Neural cell (in vitro differentiated cells): Measurements from ENCODE around the gene TXNDC17. TPM values are rescaled to one million over a fixed set of nuclear protein-coding genes. Genes with fewer than 3 reads are reported as not detected.

ENCODE experiments used
- H2AFZ ChIP-seq: fragments of 200-600, 300-800 bp; sonication (generic), shearing (Covaris generic); 2 replicates; pipeline ENCODE4 v1.6.0; 2014; ENCODE audit warnings: low read depth, mild to moderate bottlenecking, antibody characterized with exemption, low read length, moderate library complexity
- H3F3A ChIP-seq: fragments of 200-600 bp; shearing (Covaris generic); 2 replicates; pipeline ENCODE4 v1.6.1; 2016; ENCODE audit warnings: mild to moderate bottlenecking, moderate library complexity, mixed read lengths, antibody characterized with exemption, low read length; ENCODE audit not compliant: insufficient read depth, poor library complexity, severe bottlenecking
- H3K27ac ChIP-seq: fragments of 200-600, 300-800 bp; sonication (generic), shearing (Covaris generic); 2 replicates; pipeline ENCODE4 v1.5.1; 2014; ENCODE audit warnings: mild to moderate bottlenecking, low read length, moderate library complexity
- H3K27me3 ChIP-seq: fragments of 300-800, 200-600 bp; sonication (generic), shearing (Covaris generic); 2 replicates; pipeline ENCODE4 v1.6.0; 2014; ENCODE audit warnings: mild to moderate bottlenecking, low read depth, low read length, moderate library complexity; ENCODE audit not compliant: insufficient read depth
- H3K36me3 ChIP-seq: fragments of 300-800, 200-600 bp; sonication (generic), shearing (Covaris generic); 2 replicates; pipeline ENCODE4 v1.5.1; 2014; ENCODE audit warnings: mild to moderate bottlenecking, antibody characterized with exemption, low read length, moderate library complexity; ENCODE audit not compliant: insufficient read depth
- H3K4me2 ChIP-seq: fragments of 300-800, 200-600 bp; sonication (generic), shearing (Covaris generic); 2 replicates; pipeline ENCODE4 v1.6.0; 2014; ENCODE audit warnings: mild to moderate bottlenecking, low read length
- H3K4me3 ChIP-seq: fragments of 300-800, 200-600 bp; sonication (generic), shearing (Covaris generic); 2 replicates; pipeline ENCODE4 v1.5.1; 2014; ENCODE audit warnings: mild to moderate bottlenecking, low read length, moderate library complexity
- H3K79me2 ChIP-seq: fragments of 200-600 bp; shearing (Covaris generic); replicated peaks from 2 replicates; pipeline ENCODE4 v1.6.0; 2014; ENCODE audit warnings: mild to moderate bottlenecking, low read length, moderate library complexity; ENCODE audit not compliant: insufficient read depth
- H3K9ac ChIP-seq: fragments of 300-800, 200-600 bp; sonication (generic), shearing (Covaris generic); 2 replicates; pipeline ENCODE4 v1.6.1; 2016; ENCODE audit warnings: mild to moderate bottlenecking, low read length, mixed read lengths
- H3K9me2 ChIP-seq: fragments of 200-600 bp; shearing (Covaris generic); 2 replicates; pipeline ENCODE4 v1.6.1; 2016; ENCODE audit warnings: mild to moderate bottlenecking, low read length, mixed read lengths; ENCODE audit not compliant: insufficient read depth
- H3K9me3 ChIP-seq: fragments of 200-600, 300-800 bp; sonication (generic), shearing (Covaris generic); 2 replicates; pipeline ENCODE4 v1.6.1; 2016; ENCODE audit warnings: mild to moderate bottlenecking, mixed run types, low read length, moderate library complexity, mixed read lengths
- H4K20me1 ChIP-seq: fragments of 200-600 bp; shearing (Covaris generic); 2 replicates; pipeline ENCODE4 v1.6.1; 2016; ENCODE audit warnings: mild to moderate bottlenecking, mixed run types; ENCODE audit not compliant: insufficient read depth
- CTCF ChIP-seq: fragments of 450-650 bp; IDR thresholded peaks from 2 replicates; pipeline ENCODE4 v1.5.1; 2014; ENCODE audit warnings: antibody characterized with exemption, mild to moderate bottlenecking, moderate library complexity; ENCODE audit not compliant: poor library complexity, severe bottlenecking
- EP300 ChIP-seq: fragments of 450-650 bp; conservative IDR thresholded peaks from 2 replicates; pipeline ENCODE4 v1.6.1; 2014; ENCODE audit warnings: antibody characterized with exemption, mild to moderate bottlenecking, moderate library complexity; ENCODE audit not compliant: poor library complexity, severe bottlenecking
- EZH2 ChIP-seq: fragments of 200-600, 300-800 bp; shearing (Covaris generic), sonication (generic); IDR thresholded peaks from 2 replicates; pipeline ENCODE4 v1.6.1; 2014; ENCODE audit warnings: antibody characterized with exemption, low read length, borderline replicate concordance, mild to moderate bottlenecking; ENCODE audit not compliant: insufficient read depth, poor library complexity, severe bottlenecking
- MXI1 ChIP-seq: fragments of 450-650 bp; conservative IDR thresholded peaks from 2 replicates; pipeline ENCODE4 v1.6.1; 2014; ENCODE audit warnings: antibody characterized with exemption, mild to moderate bottlenecking; ENCODE audit not compliant: poor library complexity, severe bottlenecking
- POLR2AphosphoS5 ChIP-seq: IDR thresholded peaks from 2 replicates; pipeline ENCODE4 v1.6.1; 2012
- RAD21 ChIP-seq: fragments of 450-650 bp; conservative IDR thresholded peaks from 2 replicates; pipeline ENCODE4 v1.6.1; 2014; ENCODE audit warnings: antibody characterized with exemption, mild to moderate bottlenecking, moderate library complexity
- REST ChIP-seq: IDR thresholded peaks from 2 replicates; pipeline ENCODE4 v1.6.1; 2012; ENCODE audit warnings: borderline replicate concordance
- SMC3 ChIP-seq: fragments of 450-650 bp; conservative IDR thresholded peaks from 2 replicates; pipeline ENCODE4 v1.6.1; 2014; ENCODE audit warnings: antibody characterized with exemption, mild to moderate bottlenecking, moderate library complexity; ENCODE audit not compliant: poor library complexity
- TAF1 ChIP-seq: IDR thresholded peaks from 2 replicates; pipeline ENCODE4 v1.6.1; 2012; ENCODE audit warnings: low read depth
- polyA plus RNA-seq: library from polyadenylated mRNA; depleted of rRNA; stranded (reverse); fragments of >200 nt; gene quantifications from 2 replicates; pipeline ENCODE4 v1.2.3, GENCODE V29; 2014

Gene TXNDC17
- polyA plus RNA-seq, 1 donor from 2014 or later: 216 TPM

- H3K79me2 ChIP-seq: peaks cover 4% of the 10 kb centered on the region
- H2AFZ ChIP-seq: no peak overlapping the region
- H3K36me3 ChIP-seq: peaks cover 24% of the 10 kb centered on the region
- no peaks in the 10 kb centered on the region for H3K27me3 ChIP-seq
- H4K20me1 ChIP-seq: peaks cover 4% of the 10 kb centered on the region
- H3K9me3 ChIP-seq: no peaks in the 10 kb centered on the region
- H3K9ac ChIP-seq: no peak overlapping the region
- H3K27ac ChIP-seq: no peak overlapping the region
- TF ChIP-seq POLR2AphosphoS5 (no peak), MXI1 (no peak), EP300 (no peak), EZH2 (no peak), CTCF (no peak), SMC3 (no peak), TAF1 (no peak), RAD21 (no peak), REST (no peak)
- no peaks in the 10 kb centered on the region for H3F3A ChIP-seq
- H3K4me3 ChIP-seq: no peak overlapping the region
- H3K4me2 ChIP-seq: no peak overlapping the region
- H3K9me2 ChIP-seq: no peaks in the 10 kb centered on the region
Measured at GRCh38 chr17:6626616-6627015, 14.2 kb upstream of the TXNDC17 start.

- no peak for TF ChIP-seq EZH2
- TF ChIP-seq REST: no peak
- no peak for TF ChIP-seq EP300
- H3K4me2 ChIP-seq: no peak overlapping the region
- H3F3A ChIP-seq: no peaks in the 10 kb centered on the region
- peaks cover 4% of the 10 kb centered on the region for H3K79me2 ChIP-seq
- no peaks in the 10 kb centered on the region for H3K9me2 ChIP-seq
- H3K9ac ChIP-seq: no peak overlapping the region
- no peak overlapping the region for H3K4me3 ChIP-seq
- no peaks in the 10 kb centered on the region for H3K9me3 ChIP-seq
- peaks cover 4% of the 10 kb centered on the region for H4K20me1 ChIP-seq
- H3K27ac ChIP-seq: no peak overlapping the region
- H3K36me3 ChIP-seq: peaks cover 24% of the 10 kb centered on the region
- H3K27me3 ChIP-seq: no peaks in the 10 kb centered on the region
- H2AFZ ChIP-seq: no peak overlapping the region
Measured at GRCh38 chr17:6627019-6627418, 13.8 kb upstream of the TXNDC17 start.
